Caco-2 (cell line): Measurements from ENCODE around the gene RBM20. TPM values are rescaled to one million over a fixed set of nuclear protein-coding genes. Genes with fewer than 3 reads are reported as not detected.

Source experiments
- BruUV-seq: library from RNA; stranded (reverse); fragments of 400-500 nt; replicated peaks from 2 replicates; lab custom pipeline; 2021; lab: Mats Ljungman, UMichigan
- CTCF ChIA-PET: fragments of 300-600 bp; sonication (Branson Sonifier 250); formaldehyde crosslinking; loops from one replicate; lab custom pipeline; 2022; ENCODE audit warnings: antibody characterized with exemption; lab: Charles Lee
- POLR2A ChIA-PET: fragments of 300-600 bp; sonication (Branson Sonifier 250); formaldehyde crosslinking; loops from one replicate; lab custom pipeline; 2022; ENCODE audit warnings: antibody characterized with exemption; lab: Charles Lee
- DNase-seq, 2 experiments: peaks; one replicate each; pipeline versions ENCODE4 v3.0.0 to v3.0.0-alpha.2; 2020 to 2022
- H3K27me3 ChIP-seq: replicated peaks from 2 replicates; pipeline ENCODE4 v1.6.0; 2011; ENCODE audit warnings: low read length; ENCODE audit not compliant: control insufficient read depth, insufficient read depth
- H3K36me3 ChIP-seq: 2 replicates; pipeline ENCODE4 v1.5.1; 2011; ENCODE audit warnings: low read length; ENCODE audit not compliant: control insufficient read depth, insufficient read depth
- H3K4me1 ChIP-seq: fragments of 250-450 bp; sonication (Bioruptor Pico); 2 replicates; pipeline ENCODE4 v1.5.1; 2020; ENCODE audit warnings: mild to moderate bottlenecking
- H3K4me3 ChIP-seq: 2 replicates; pipeline ENCODE4 v1.5.1; 2011; ENCODE audit warnings: low read depth, mild to moderate bottlenecking, control low read depth, low read length
- H3K9me3 ChIP-seq: fragments of 250-450 bp; sonication (Bioruptor Pico); 2 replicates; pipeline ENCODE4 v1.5.1; 2020; ENCODE audit warnings: mild to moderate bottlenecking, moderate library complexity
- H3K27ac Mint-ChIP-seq: one replicate; pipeline ENCODE4 v1.8.0; 2022; ENCODE audit warnings: mixed read lengths; ENCODE audit not compliant: unreplicated experiment
- H3K27me3 Mint-ChIP-seq: one replicate; pipeline ENCODE4 v1.8.0; 2022; ENCODE audit warnings: mixed read lengths; ENCODE audit not compliant: insufficient read depth, unreplicated experiment
- H3K36me3 Mint-ChIP-seq: one replicate; pipeline ENCODE4 v1.8.0; 2022; ENCODE audit warnings: mild to moderate bottlenecking, mixed read lengths; ENCODE audit not compliant: insufficient read depth, unreplicated experiment
- H3K4me1 Mint-ChIP-seq: one replicate; pipeline ENCODE4 v1.8.0; 2022; ENCODE audit warnings: low read depth, mixed read lengths; ENCODE audit not compliant: unreplicated experiment
- H3K4me3 Mint-ChIP-seq: one replicate; pipeline ENCODE4 v1.8.0; 2022; ENCODE audit warnings: mild to moderate bottlenecking, moderate library complexity, mixed read lengths; ENCODE audit not compliant: unreplicated experiment
- H3K9me3 Mint-ChIP-seq: one replicate; pipeline ENCODE4 v1.8.0; 2022; ENCODE audit warnings: mixed read lengths; ENCODE audit not compliant: unreplicated experiment
- intact Hi-C: fragments of 100-400 bp; cut with micrococcal nuclease; formaldehyde crosslinking; loops from one replicate; pipeline ENCODE4 v1.10.0; 2022; ENCODE audit not compliant: unreplicated experiment
- total RNA-seq: library from RNA; stranded (reverse); gene quantifications from 2 replicates; pipeline ENCODE4 v1.2.3, GENCODE V29; 2022
- TF ChIP-seq, protein P1 (sequence below), 2 experiments: fragments of 200-600 bp in 1 of 2; IDR thresholded peaks; 1 replicate in 1 of 2; 2 replicates in 1 of 2; pipeline versions ENCODE4 v1.5.1 to v1.8.0; 2011 to 2022; ENCODE audit warnings: antibody characterized with exemption in 1 of 2, control low read depth in 1 of 2, inconsistent platforms in 1 of 2, low read depth in 1 of 2, low read length in 1 of 2, mild to moderate bottlenecking in 1 of 2, moderate library complexity in 1 of 2; ENCODE audit not compliant: insufficient read depth in 1 of 2, severe bottlenecking in 1 of 2, unreplicated experiment in 1 of 2

Gene RBM20
- total RNA-seq, 1 experiment from 2014 or later: 0.36 TPM

- TF ChIP-seq, protein P1, sequence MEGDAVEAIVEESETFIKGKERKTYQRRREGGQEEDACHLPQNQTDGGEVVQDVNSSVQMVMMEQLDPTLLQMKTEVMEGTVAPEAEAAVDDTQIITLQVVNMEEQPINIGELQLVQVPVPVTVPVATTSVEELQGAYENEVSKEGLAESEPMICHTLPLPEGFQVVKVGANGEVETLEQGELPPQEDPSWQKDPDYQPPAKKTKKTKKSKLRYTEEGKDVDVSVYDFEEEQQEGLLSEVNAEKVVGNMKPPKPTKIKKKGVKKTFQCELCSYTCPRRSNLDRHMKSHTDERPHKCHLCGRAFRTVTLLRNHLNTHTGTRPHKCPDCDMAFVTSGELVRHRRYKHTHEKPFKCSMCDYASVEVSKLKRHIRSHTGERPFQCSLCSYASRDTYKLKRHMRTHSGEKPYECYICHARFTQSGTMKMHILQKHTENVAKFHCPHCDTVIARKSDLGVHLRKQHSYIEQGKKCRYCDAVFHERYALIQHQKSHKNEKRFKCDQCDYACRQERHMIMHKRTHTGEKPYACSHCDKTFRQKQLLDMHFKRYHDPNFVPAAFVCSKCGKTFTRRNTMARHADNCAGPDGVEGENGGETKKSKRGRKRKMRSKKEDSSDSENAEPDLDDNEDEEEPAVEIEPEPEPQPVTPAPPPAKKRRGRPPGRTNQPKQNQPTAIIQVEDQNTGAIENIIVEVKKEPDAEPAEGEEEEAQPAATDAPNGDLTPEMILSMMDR (IDR thresholded peaks at IDR 0.05; ENCODE audit: insufficient read depth in 1 of 2, low read depth in 1 of 2, low read length in 1 of 2, severe bottlenecking in 1 of 2, unreplicated experiment in 1 of 2): peak; percentile 77 to 79
- H3K9me3 Mint-ChIP-seq: peaks cover 22% of the 10 kb centered on the region
- H3K4me3 ChIP-seq: no peak overlapping the region
- H3K27me3 Mint-ChIP-seq: no peaks in the 10 kb centered on the region
- H3K9me3 ChIP-seq: no peaks in the 10 kb centered on the region; the same call in 1 of the 2 replicates
- no peaks in the 10 kb centered on the region for H3K4me1 ChIP-seq
- CTCF ChIA-PET: interaction anchor here (0.5 to 1.6 kb wide), 13 partner anchors 10 to 462 kb away, joined by 3 to 16 read pairs (median 4); partner anchors contain the start of genes BBIP1 and SHOC2
- BruUV-seq: no TSS peak
- intact Hi-C loops: loop anchor here (1.0 to 5.0 kb wide), 10 partner anchors 28 to 614 kb away; partner anchors contain the start of genes ADRA2A, BBIP1, PDCD4 and SHOC2
- no peaks in the 10 kb centered on the region for H3K36me3 Mint-ChIP-seq
- H3K27ac Mint-ChIP-seq: no peak overlapping the region
- no peaks in the 10 kb centered on the region for H3K4me1 Mint-ChIP-seq
- H3K4me3 Mint-ChIP-seq: no peak overlapping the region
- no peaks in the 10 kb centered on the region for H3K36me3 ChIP-seq
- H3K27me3 ChIP-seq: no peaks in the 10 kb centered on the region; the same call in 1 of the 2 replicates
- POLR2A ChIA-PET: interaction anchor here (0.7 to 1.1 kb wide), 2 partner anchors 125 to 172 kb away, joined by 3 to 10 read pairs; partner anchors contain the start of genes BBIP1 and SHOC2
- DNase-seq: peak; percentile 75 to 80
Measured at GRCh38 chr10:110746254-110746826, 102.2 kb downstream of the RBM20 start.

GRCh38 chr10:110746969-110747608 is 103.0 kb downstream of the RBM20 start:
- intact Hi-C loops: loop anchor here (1.0 to 5.0 kb wide), 10 partner anchors 27 to 613 kb away; partner anchors contain the start of genes ADRA2A, BBIP1, PDCD4 and SHOC2
- no peaks in the 10 kb centered on the region for H3K36me3 ChIP-seq

More at GRCh38 chr10:110746969-110747608, 103.0 kb downstream of the RBM20 start:
- BruUV-seq: no TSS peak
- Mint-ChIP-seq H3K27ac (no peak overlapping the region), H3K9me3 (peaks cover 22% of the 10 kb centered on the region), H3K36me3 (no peaks in the 10 kb centered on the region), H3K27me3 (no peaks in the 10 kb centered on the region), H3K4me3 (no peak overlapping the region), H3K4me1 (no peaks in the 10 kb centered on the region)
- POLR2A ChIA-PET: interaction anchor here (0.7 to 1.1 kb wide), 2 partner anchors 124 to 172 kb away, joined by 3 to 10 read pairs; partner anchors contain the start of genes BBIP1 and SHOC2
- H3K4me1 ChIP-seq: no peaks in the 10 kb centered on the region
- CTCF ChIA-PET: interaction anchor here (0.5 to 1.6 kb wide), 13 partner anchors 11 to 461 kb away, joined by 3 to 16 read pairs (median 4); partner anchors contain the start of genes BBIP1 and SHOC2
- H3K27me3 ChIP-seq: no peaks in the 10 kb centered on the region; the same call in 1 of the 2 replicates
- H3K9me3 ChIP-seq: no peaks in the 10 kb centered on the region; the same call in 1 of the 2 replicates
- no peak overlapping the region for H3K4me3 ChIP-seq
- TF ChIP-seq, protein P1 (IDR thresholded peaks at IDR 0.05; ENCODE audit: insufficient read depth in 1 of 2, low read depth in 1 of 2, low read length in 1 of 2, severe bottlenecking in 1 of 2, unreplicated experiment in 1 of 2): no peak
- DNase-seq: no peak
